ENCODE measurements around the gene HERC2. TPM values are rescaled to one million over a fixed set of nuclear protein-coding genes. Genes with fewer than 3 reads are reported as not detected.

The HERC2 gene
- total and polyA plus RNA-seq, 12 donors: 24.9 to 63.0 (median 52.1) TPM

GRCh38 chr15:28185148-28185895 is 136.7 kb downstream of the HERC2 start:
- Histone ChIP-seq H3K9me3 (replicated peaks in 1 of 3) (no peaks in the 10 kb centered on the region), H3K4me3 (no peak overlapping the region), H3K4me1 (replicated peaks in 1 of 2) (no peaks in the 10 kb centered on the region), H3K27ac (no peak overlapping the region), H3K27me3 (no peaks in the 10 kb centered on the region), H3K36me3 (replicated peaks in 1 of 2) (peaks cover 0 to 65% of the 10 kb centered on the region in 2 donors)
- no peak for DNase-seq
- WGBS, 4 donors: 80 to 85% (median 84%) methylated on average over 9 of the region's 9 CpGs
- TF ChIP-seq POLR2A (IDR thresholded peaks at IDR 0.05): no peak
- TF ChIP-seq CTCF (IDR thresholded peaks at IDR 0.05): no peak
- intact Hi-C loops (cut with DNase I): no loop called here

GRCh38 chr15:28184166-28184565 is 137.8 kb downstream of the HERC2 start:
- Histone ChIP-seq H3K27me3 (no peaks in the 10 kb centered on the region), H3K4me3 (no peak overlapping the region), H3K9me3 (replicated peaks in 1 of 3) (no peaks in the 10 kb centered on the region), H3K27ac (no peak overlapping the region), H3K4me1 (replicated peaks in 1 of 2) (no peaks in the 10 kb centered on the region), H3K36me3 (replicated peaks in 1 of 2) (peaks cover 0 to 58% of the 10 kb centered on the region in 2 donors)
- 79 to 85% (median 82%) methylated on average over 2 of the region's 2 CpGs for WGBS, 4 donors
- intact Hi-C loops (cut with DNase I): no loop called here
- DNase-seq: no peak
- TF ChIP-seq POLR2A (IDR thresholded peaks at IDR 0.05) (no peak), CTCF (IDR thresholded peaks at IDR 0.05) (no peak)

- 86 to 95% (median 90%) methylated on average over 8 of the region's 8 CpGs for WGBS, 4 donors
- no peak overlapping the region for H3K27ac ChIP-seq
- peaks cover 0 to 53% of the 10 kb centered on the region in 2 donors for H3K36me3 ChIP-seq (replicated peaks in 1 of 2)
- H3K4me1 ChIP-seq (replicated peaks in 1 of 2): no peaks in the 10 kb centered on the region
- TF ChIP-seq POLR2A (IDR thresholded peaks at IDR 0.05) (no peak), CTCF (IDR thresholded peaks at IDR 0.05) (no peak)
- H3K4me3 ChIP-seq: no peak overlapping the region
- intact Hi-C loops (cut with DNase I): no loop called here
- H3K27me3 ChIP-seq: no peaks in the 10 kb centered on the region
- no peaks in the 10 kb centered on the region for H3K9me3 ChIP-seq (replicated peaks in 1 of 3)
- DNase-seq: no peak
Observed at GRCh38 chr15:28182731-28183130, 139.2 kb downstream of the HERC2 start.

- Histone ChIP-seq H3K27me3 (no peaks in the 10 kb centered on the region), H3K4me1 (replicated peaks in 1 of 2) (no peaks in the 10 kb centered on the region), H3K9me3 (replicated peaks in 1 of 3) (no peaks in the 10 kb centered on the region), H3K36me3 (replicated peaks in 1 of 2) (peaks cover 0 to 49% of the 10 kb centered on the region in 2 donors), H3K4me3 (no peak overlapping the region), H3K27ac (no peak overlapping the region)
- TF ChIP-seq CTCF (IDR thresholded peaks at IDR 0.05) (no peak), POLR2A (IDR thresholded peaks at IDR 0.05) (no peak)
- intact Hi-C loops (cut with DNase I): no loop called here
- DNase-seq: no peak
- WGBS, 4 donors: 93 to 96% (median 94%) methylated on average over 8 of the region's 8 CpGs
Observed at GRCh38 chr15:28182216-28182615, 139.8 kb downstream of the HERC2 start.
